Measurements from ENCODE around the gene DDX1. TPM values are rescaled to one million over a fixed set of nuclear protein-coding genes. Genes with fewer than 3 reads are reported as not detected.

DDX1 gene
- polyA plus RNA-seq, 3 donors = 14.1 to 35.4 (median 30.1) TPM

- Histone ChIP-seq H3K36me3 (replicated peaks in 1 of 2; ENCODE audit: control insufficient read depth in 1 of 2, insufficient read depth in 2 of 2, low read length in 2 of 2) (peaks cover 22 to 61% of the 10 kb centered on the region in 2 donors), H3K4me1 (ENCODE audit: control insufficient read depth in 1 of 2, insufficient read depth in 2 of 2, low read length in 2 of 2) (peaks cover 1 to 4% of the 10 kb centered on the region in 2 donors), H3K27me3 (ENCODE audit: control insufficient read depth in 2 of 2, insufficient read depth in 2 of 2, low read length in 2 of 2) (no peaks in the 10 kb centered on the region), H3K9ac (ENCODE audit: insufficient read depth, low read length, poor library complexity, severe bottlenecking) (no peak overlapping the region), H3K9me3 (replicated peaks in 1 of 2; ENCODE audit: control insufficient read depth in 1 of 2, insufficient read depth in 1 of 2, low read length in 2 of 2) (no peaks in the 10 kb centered on the region), H3K4me3 (replicated peaks in 1 of 3; ENCODE audit: low read depth in 2 of 3, low read length in 3 of 3) (no peak overlapping the region), H3K4me2 (replicated peaks; ENCODE audit: extremely low read depth, low read length, poor library complexity, severe bottlenecking) (no peak overlapping the region), H3K27ac (ENCODE audit: low read depth in 1 of 2, low read length in 2 of 2) (no peak overlapping the region), H2AFZ (ENCODE audit: insufficient read depth, low read depth, low read length, poor library complexity, severe bottlenecking) (no peak overlapping the region), H3K79me2 (ENCODE audit: insufficient read depth, low read length) (peaks cover 15% of the 10 kb centered on the region), H4K20me1 (ENCODE audit: insufficient read depth, low read length) (no peaks in the 10 kb centered on the region)
- no peaks in the 10 kb centered on the region for H3K9me3 Mint-ChIP-seq
- peak overlapping the region in 1 of 7 donors; percentile 54 for H3K27ac Mint-ChIP-seq
- H3K4me1 Mint-ChIP-seq = peaks cover 5% of the 10 kb centered on the region
- no peaks in the 10 kb centered on the region for H3K27me3 Mint-ChIP-seq (ENCODE audit: low read depth in 3 of 3)
- 96% methylated on average over 3 of the region's 5 CpGs for whole genome bisulfite sequencing (ENCODE audit: insufficient coverage)
- no peak overlapping the region for H3K4me3 Mint-ChIP-seq
- H3K36me3 Mint-ChIP-seq = peaks cover 32 to 39% of the 10 kb centered on the region in 2 donors
- no peak for DNase-seq
- intact Hi-C loops (cut with micrococcal nuclease) = no loop called here
- no peak for TF ChIP-seq CTCF (IDR thresholded peaks at IDR 0.05)
Measured at GRCh38 chr2:15554525-15555218, 37.0 kb upstream of the DDX1 start.

GRCh38 chr2:15555760-15556193 is 35.9 kb upstream of the DDX1 start:
- Mint-ChIP-seq H3K4me1 (peaks cover 14% of the 10 kb centered on the region), H3K4me3 (no peak overlapping the region), H3K36me3 (peaks cover 29 to 34% of the 10 kb centered on the region in 2 donors), H3K9me3 (peaks cover 0 to 2% (median 0%) of the 10 kb centered on the region in 7 donors), H3K27me3 (ENCODE audit: low read depth in 3 of 3) (no peaks in the 10 kb centered on the region), H3K27ac (no peak overlapping the region)
- Histone ChIP-seq H3K4me2 (replicated peaks; ENCODE audit: extremely low read depth, low read length, poor library complexity, severe bottlenecking) (no peak overlapping the region), H3K79me2 (ENCODE audit: insufficient read depth, low read length) (peaks cover 26% of the 10 kb centered on the region), H3K36me3 (replicated peaks in 1 of 2; ENCODE audit: control insufficient read depth in 1 of 2, insufficient read depth in 2 of 2, low read length in 2 of 2) (peaks cover 19 to 52% of the 10 kb centered on the region in 2 donors), H3K4me1 (ENCODE audit: control insufficient read depth in 1 of 2, insufficient read depth in 2 of 2, low read length in 2 of 2) (peaks cover 11 to 13% of the 10 kb centered on the region in 2 donors), H3K27me3 (ENCODE audit: control insufficient read depth in 2 of 2, insufficient read depth in 2 of 2, low read length in 2 of 2) (no peaks in the 10 kb centered on the region), H3K9me3 (replicated peaks in 1 of 2; ENCODE audit: control insufficient read depth in 1 of 2, insufficient read depth in 1 of 2, low read length in 2 of 2) (no peaks in the 10 kb centered on the region), H3K9ac (ENCODE audit: insufficient read depth, low read length, poor library complexity, severe bottlenecking) (no peak overlapping the region), H2AFZ (ENCODE audit: insufficient read depth, low read depth, low read length, poor library complexity, severe bottlenecking) (no peak overlapping the region), H3K4me3 (replicated peaks in 1 of 3; ENCODE audit: low read depth in 2 of 3, low read length in 3 of 3) (no peak overlapping the region), H4K20me1 (ENCODE audit: insufficient read depth, low read length) (no peaks in the 10 kb centered on the region), H3K27ac (ENCODE audit: low read depth in 1 of 2, low read length in 2 of 2) (no peak overlapping the region)
- intact Hi-C loops (cut with micrococcal nuclease) = no loop called here
- no peak for TF ChIP-seq CTCF (IDR thresholded peaks at IDR 0.05)
- no peak for DNase-seq
- WGBS (ENCODE audit: insufficient coverage) = 89% methylated on average over 1 of the region's 3 CpGs
